HK-2 (cell line): ENCODE results near the gene NDUFB7.

Experiments
- DNase-seq: peaks from one replicate; pipeline ENCODE4 v3.0.0-alpha.2; 2018; ENCODE audit not compliant: unreplicated experiment

NDUFB7 gene

DNA sequence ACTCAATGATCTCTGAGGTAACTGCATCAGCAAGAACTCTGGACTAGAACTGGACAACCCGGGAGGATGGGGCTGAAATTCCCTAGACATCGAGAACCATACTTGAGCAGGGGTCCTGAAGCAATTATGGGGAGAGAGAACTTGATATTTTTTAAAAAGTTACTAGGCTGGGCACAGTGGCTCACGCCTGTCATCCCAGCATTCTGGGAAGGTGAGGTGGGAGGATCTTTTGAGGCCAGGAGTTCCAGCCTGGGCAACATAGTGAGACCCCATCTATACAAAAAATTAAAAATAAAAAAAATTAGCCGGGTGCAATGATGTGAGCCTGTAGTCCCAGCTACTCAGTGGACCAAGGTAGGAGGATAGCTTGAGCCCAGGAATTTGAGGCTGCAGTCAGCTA lies 51.3 kb downstream of the NDUFB7 start:
- no peak for DNase-seq

DNA sequence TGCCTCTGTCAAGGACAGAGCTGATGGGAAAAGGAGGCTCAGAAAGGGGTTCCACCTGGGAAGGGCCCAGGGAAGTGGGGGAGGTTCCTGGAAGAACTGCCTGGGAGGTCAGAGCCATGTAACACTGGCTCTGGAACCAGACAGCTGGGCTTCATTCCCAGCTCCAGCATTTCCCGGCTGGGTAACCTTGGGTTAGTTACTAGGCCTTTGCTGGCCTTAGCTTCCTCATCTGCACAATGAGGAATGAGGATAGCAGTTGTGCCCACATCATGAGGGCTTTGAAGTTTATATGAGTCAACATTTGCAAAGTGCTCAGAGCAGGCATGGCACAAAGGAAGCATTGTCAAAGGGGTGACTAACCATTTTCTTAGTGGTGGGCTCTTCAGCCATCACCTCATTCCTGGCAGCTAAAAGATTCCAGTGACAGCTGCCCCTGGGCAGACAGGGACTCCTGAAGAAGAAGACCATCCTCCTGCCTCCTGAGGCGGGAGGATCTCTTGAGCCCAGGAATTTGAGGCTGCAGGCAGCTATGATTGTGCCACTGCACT lies 51.9 kb downstream of the NDUFB7 start:
- DNase-seq: no peak

- no peak for DNase-seq
Observed at GRCh38 chr19:14519245-14519859, 52.5 kb downstream of the NDUFB7 start.

DNA sequence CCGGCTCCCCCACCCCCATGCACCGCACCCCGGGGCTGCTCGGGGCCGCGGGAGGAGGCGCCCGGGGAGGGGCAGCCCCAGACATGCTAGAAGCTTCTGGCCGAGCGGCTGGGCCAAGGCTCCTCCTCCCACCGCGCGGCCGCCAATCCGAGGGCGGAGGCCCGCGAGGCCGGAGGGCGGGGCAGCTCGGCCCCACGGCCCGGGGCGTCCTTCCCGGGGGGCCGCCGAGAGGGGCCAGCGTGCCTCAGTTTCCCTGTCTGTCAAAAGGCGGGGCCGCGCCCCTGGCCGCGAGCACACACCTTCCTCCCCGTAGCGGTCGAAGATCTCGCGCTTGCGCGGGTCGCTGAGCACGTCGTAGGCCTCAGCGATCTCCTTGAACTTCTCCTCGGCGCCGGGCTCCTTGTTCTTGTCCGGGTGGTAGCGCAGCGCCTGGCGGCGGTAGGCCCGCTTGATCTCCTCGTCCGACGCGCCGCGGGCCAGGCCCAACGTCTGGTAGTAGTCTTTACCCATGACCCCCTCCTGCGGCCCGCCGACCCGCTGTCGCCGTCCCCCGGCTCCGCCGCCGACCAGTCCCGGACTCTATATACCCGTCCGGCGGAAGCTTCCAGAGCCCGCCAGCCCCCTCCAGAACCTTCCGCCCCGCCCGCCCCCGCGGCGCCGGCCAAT lies 53.9 kb downstream of the NDUFB7 start, which contains the start of gene DNAJB1:
TSS of gene DNAJB1 (minus strand) at position 558 of the 666 bp plus-strand sequence. CDS start at position 510, 48 bp downstream.
- peak; percentile 73 for DNase-seq

GRCh38 chr19:14517446-14517839 lies 54.4 kb downstream of the NDUFB7 start:
- DNase-seq: no peak

GRCh38 chr19:14516746-14517438 lies 55.0 kb downstream of the NDUFB7 start:
- no peak for DNase-seq
